Superior temporal gyrus (tissue), 1 donor: ENCODE results near the gene NRP1.
"Not testable (repeated sequence)": the region's sequence is repeated elsewhere in the genome, so short reads cannot be mapped to it uniquely, and the experiment has no call there.

Experiments used
- DNase-seq: peaks from one replicate; pipeline ENCODE4 v3.0.0-alpha.2; 2016; ENCODE audit errors: extremely low spot score

The NRP1 gene

GRCh38 chr10:33334153-33334804 lies at the start of gene NRP1:
Gene NRP1 (minus strand): TSS chr10:33334667. CDS start chr10:33334382, 285 bp downstream.
- peak; percentile 45 for DNase-seq

GRCh38 chr10:33384201-33384600 lies 49.7 kb upstream of the NRP1 start:
- DNase-seq = not testable (repeated sequence)

- DNase-seq = no peak
Measured at GRCh38 chr10:33382921-33383713, 48.6 kb upstream of the NRP1 start.

- no peak for DNase-seq
Measured at GRCh38 chr10:33382216-33382600, 47.7 kb upstream of the NRP1 start.

GRCh38 chr10:33381451-33382215 lies 47.2 kb upstream of the NRP1 start:
- DNase-seq = peak; percentile 48

GRCh38 chr10:33377658-33378025 lies 43.2 kb upstream of the NRP1 start:
- no peak for DNase-seq

- DNase-seq = no peak
Measured at GRCh38 chr10:33376976-33377657, 42.6 kb upstream of the NRP1 start.

GRCh38 chr10:33376476-33376875 lies 42.0 kb upstream of the NRP1 start:
- no peak for DNase-seq

GRCh38 chr10:33373263-33373662 lies 38.8 kb upstream of the NRP1 start:
- no peak for DNase-seq

GRCh38 chr10:33371234-33371633 lies 36.8 kb upstream of the NRP1 start:
- DNase-seq = no peak

- DNase-seq = no peak
Measured at GRCh38 chr10:33370434-33370930, 36.0 kb upstream of the NRP1 start.

- no peak for DNase-seq
Measured at GRCh38 chr10:33368086-33368485, 33.6 kb upstream of the NRP1 start.

GRCh38 chr10:33365871-33366411 lies 31.5 kb upstream of the NRP1 start:
- DNase-seq = no peak

- no peak for DNase-seq
Measured at GRCh38 chr10:33365301-33365700, 30.8 kb upstream of the NRP1 start.

GRCh38 chr10:33363106-33363505 lies 28.6 kb upstream of the NRP1 start:
- DNase-seq = no peak

- DNase-seq = no peak
Measured at GRCh38 chr10:33358016-33358415, 23.5 kb upstream of the NRP1 start.

GRCh38 chr10:33355274-33355673 lies 20.8 kb upstream of the NRP1 start:
- no peak for DNase-seq

GRCh38 chr10:33353853-33354252 lies 19.4 kb upstream of the NRP1 start:
- DNase-seq = no peak

- peak; percentile 73 for DNase-seq
Measured at GRCh38 chr10:33353334-33353733, 18.9 kb upstream of the NRP1 start.

GRCh38 chr10:33352615-33353014 lies 18.1 kb upstream of the NRP1 start:
- DNase-seq = no peak

- no peak for DNase-seq
Measured at GRCh38 chr10:33352175-33352574, 17.7 kb upstream of the NRP1 start.

GRCh38 chr10:33350041-33350440 lies 15.6 kb upstream of the NRP1 start:
- no peak for DNase-seq
